Measurements from ENCODE around the gene MEX3D. TPM values are rescaled to one million over a fixed set of nuclear protein-coding genes. Genes with fewer than 3 reads are reported as not detected.
A peak's percentile ranks its signal among the peaks of the same experiment; 100 is the strongest.

Gene MEX3D
- total RNA-seq, 2 donors from 2014 or later, result 31.9 to 54.3 TPM

DNA sequence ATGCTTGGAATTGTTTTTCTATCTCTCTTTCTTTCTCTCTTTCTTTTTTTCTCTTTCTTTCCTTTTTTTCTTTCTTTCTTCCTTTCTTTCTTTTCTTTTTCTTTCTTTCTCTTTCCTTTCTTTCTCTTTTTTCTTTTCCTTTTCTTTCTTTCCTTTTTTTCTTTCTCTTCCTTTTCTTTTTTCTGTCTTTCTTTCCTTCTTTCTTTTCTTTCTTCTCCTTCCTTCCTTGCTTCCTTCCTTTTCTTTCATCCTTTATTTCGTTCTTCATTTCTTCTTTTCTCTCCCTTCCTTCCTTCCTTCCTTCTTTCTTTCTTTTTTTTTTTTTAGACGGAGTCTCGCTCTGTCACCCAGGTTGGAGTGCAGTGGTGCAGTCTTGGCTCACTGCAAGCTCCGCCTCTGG, 1.9 kb upstream of the MEX3D start:
- Histone ChIP-seq H3K9ac (ENCODE audit: low read depth in 2 of 2, low read length in 2 of 2) (no peak overlapping the region), H3K9me3 (no peaks in the 10 kb centered on the region), H3K27ac (no peak overlapping the region), H3K4me3 (no peak overlapping the region), H3K36me3 (no peaks in the 10 kb centered on the region), H3K27me3 (no peaks in the 10 kb centered on the region), H3K4me1 (no peaks in the 10 kb centered on the region)
- TF ChIP-seq CTCF (IDR thresholded peaks at IDR 0.05), result no peak
- intact Hi-C loops (cut with DNase I), result no loop called here
- no peak for DNase-seq

DNA sequence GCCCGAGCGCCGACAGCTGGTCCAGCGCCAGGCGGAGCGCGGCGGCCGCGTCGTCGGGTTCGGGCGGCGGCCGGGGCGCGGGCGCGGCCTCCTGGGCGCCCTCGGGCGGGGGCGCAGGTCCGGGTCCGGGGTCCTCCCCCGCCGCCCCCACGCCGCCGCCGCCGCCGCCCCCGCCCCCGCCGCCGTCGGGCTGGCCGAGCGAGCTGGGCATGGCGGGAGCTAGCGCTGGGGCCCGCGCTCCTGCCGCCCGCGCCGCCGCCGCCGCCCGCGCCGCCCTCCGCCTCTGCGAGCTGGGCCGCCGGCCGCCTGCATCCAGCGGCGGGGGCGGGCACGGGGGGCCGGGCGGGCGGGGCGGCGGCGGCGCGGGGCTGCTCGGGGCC, 287 bp downstream of the MEX3D start:
- Histone ChIP-seq H3K27me3 (no peaks in the 10 kb centered on the region), H3K9ac (ENCODE audit: low read depth in 2 of 2, low read length in 2 of 2) (peak overlapping the region in 1 of 2 donors; percentile 35), H3K27ac (no peak overlapping the region), H3K4me3 (no peak overlapping the region), H3K9me3 (no peaks in the 10 kb centered on the region), H3K4me1 (no peaks in the 10 kb centered on the region), H3K36me3 (no peaks in the 10 kb centered on the region)
- intact Hi-C loops (cut with DNase I), result no loop called here
- no peak for TF ChIP-seq CTCF (IDR thresholded peaks at IDR 0.05)
- DNase-seq, result no peak

GRCh38 chr19:1567116-1567847, 843 bp downstream of the MEX3D start:
- intact Hi-C loops (cut with DNase I), result no loop called here
- H3K27ac ChIP-seq, result peak overlapping the region; percentile 70
- DNase-seq, result peak; percentile 36
- H3K9ac ChIP-seq (ENCODE audit: low read depth in 2 of 2, low read length in 2 of 2), result peak overlapping the region; percentile 40 to 68
- no peaks in the 10 kb centered on the region for H3K4me1 ChIP-seq
- H3K27me3 ChIP-seq, result no peaks in the 10 kb centered on the region
- no peaks in the 10 kb centered on the region for H3K36me3 ChIP-seq
- no peak for TF ChIP-seq CTCF (IDR thresholded peaks at IDR 0.05)
- no peaks in the 10 kb centered on the region for H3K9me3 ChIP-seq
- peak overlapping the region; percentile 76 for H3K4me3 ChIP-seq

GRCh38 chr19:1566392-1567115, 1.6 kb downstream of the MEX3D start:
- Histone ChIP-seq H3K4me3 (peak overlapping the region; percentile 76), H3K36me3 (no peaks in the 10 kb centered on the region), H3K27me3 (no peaks in the 10 kb centered on the region), H3K4me1 (no peaks in the 10 kb centered on the region), H3K9me3 (no peaks in the 10 kb centered on the region), H3K9ac (ENCODE audit: low read depth in 2 of 2, low read length in 2 of 2) (peak overlapping the region; percentile 61 to 68), H3K27ac (peak overlapping the region; percentile 70)
- intact Hi-C loops (cut with DNase I), result no loop called here
- DNase-seq, result peak; percentile 62
- no peak for TF ChIP-seq CTCF (IDR thresholded peaks at IDR 0.05)

DNA sequence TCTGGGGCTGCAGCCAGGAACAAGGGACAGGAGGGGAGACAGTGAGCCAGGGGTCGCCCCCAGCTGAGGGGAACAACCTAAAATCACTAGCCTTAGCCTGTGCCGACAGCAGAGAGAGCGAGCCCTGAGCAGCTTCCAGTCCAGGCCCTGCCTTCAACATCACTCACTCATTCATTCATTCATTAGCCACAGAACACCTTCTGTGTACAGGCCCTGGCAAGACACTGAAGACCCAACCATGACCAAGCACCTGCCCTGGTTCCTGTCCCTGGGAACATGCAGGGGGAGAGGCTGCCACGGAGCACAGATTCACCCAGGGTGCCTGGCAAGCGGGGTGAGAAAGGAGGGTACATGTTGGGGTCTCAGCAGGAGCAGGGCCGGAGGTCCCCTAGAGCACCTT, 4.9 kb downstream of the MEX3D start:
- no peak overlapping the region for H3K9ac ChIP-seq (ENCODE audit: low read depth in 2 of 2, low read length in 2 of 2)
- H3K27me3 ChIP-seq, result no peaks in the 10 kb centered on the region
- TF ChIP-seq CTCF (IDR thresholded peaks at IDR 0.05), result no peak
- no peak for DNase-seq
- no peaks in the 10 kb centered on the region for H3K9me3 ChIP-seq
- intact Hi-C loops (cut with DNase I), result no loop called here
- H3K4me1 ChIP-seq, result no peaks in the 10 kb centered on the region
- H3K36me3 ChIP-seq, result no peaks in the 10 kb centered on the region
- no peak overlapping the region for H3K4me3 ChIP-seq
- no peak overlapping the region for H3K27ac ChIP-seq
